ENCODE results near the gene GRM2. TPM values are rescaled to one million over a fixed set of nuclear protein-coding genes. Genes with fewer than 3 reads are reported as not detected.

GRM2 gene
- total RNA-seq, 1 donor from 2014 or later = not detected

DNA sequence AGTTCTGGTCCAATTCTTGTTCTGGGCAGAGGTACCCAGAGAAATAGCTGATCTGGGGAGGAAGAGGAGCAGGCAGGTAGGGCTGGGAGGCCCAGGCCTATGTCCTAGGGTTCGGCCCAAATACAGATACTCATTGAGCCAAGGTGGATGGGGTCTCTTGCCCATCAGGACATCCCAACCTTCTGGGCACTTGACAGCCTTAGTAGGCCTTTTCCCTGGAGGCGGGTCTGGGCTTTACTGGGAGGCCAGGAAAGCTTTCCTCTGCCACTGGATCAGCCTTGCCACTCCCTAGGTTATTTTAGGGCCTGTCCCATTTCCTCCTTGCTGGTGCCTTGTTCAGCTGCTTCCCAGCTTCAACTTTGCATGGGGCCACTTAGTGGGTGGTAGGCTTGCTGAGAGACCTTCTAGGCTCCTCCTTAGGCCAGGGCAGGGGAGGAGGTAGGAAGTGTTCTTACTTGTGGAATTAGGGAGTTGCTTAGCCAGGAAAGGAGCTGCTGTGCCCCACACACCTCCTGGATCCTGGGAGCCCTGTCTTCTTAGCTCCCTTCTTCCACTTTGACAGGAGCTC lies 26.1 kb upstream of the GRM2 start:
- H3K27ac ChIP-seq = peak overlapping the region in 1 of 2 donors; percentile 19
- H3K4me1 ChIP-seq = peaks cover 0 to 3% of the 10 kb centered on the region in 2 donors
- no peaks in the 10 kb centered on the region for H3K9me3 ChIP-seq
- H3K27me3 ChIP-seq = no peaks in the 10 kb centered on the region
- H3K36me3 ChIP-seq = peaks cover 5 to 26% of the 10 kb centered on the region in 2 donors
- H3K4me3 ChIP-seq = no peak overlapping the region
- TF ChIP-seq, protein P1, sequence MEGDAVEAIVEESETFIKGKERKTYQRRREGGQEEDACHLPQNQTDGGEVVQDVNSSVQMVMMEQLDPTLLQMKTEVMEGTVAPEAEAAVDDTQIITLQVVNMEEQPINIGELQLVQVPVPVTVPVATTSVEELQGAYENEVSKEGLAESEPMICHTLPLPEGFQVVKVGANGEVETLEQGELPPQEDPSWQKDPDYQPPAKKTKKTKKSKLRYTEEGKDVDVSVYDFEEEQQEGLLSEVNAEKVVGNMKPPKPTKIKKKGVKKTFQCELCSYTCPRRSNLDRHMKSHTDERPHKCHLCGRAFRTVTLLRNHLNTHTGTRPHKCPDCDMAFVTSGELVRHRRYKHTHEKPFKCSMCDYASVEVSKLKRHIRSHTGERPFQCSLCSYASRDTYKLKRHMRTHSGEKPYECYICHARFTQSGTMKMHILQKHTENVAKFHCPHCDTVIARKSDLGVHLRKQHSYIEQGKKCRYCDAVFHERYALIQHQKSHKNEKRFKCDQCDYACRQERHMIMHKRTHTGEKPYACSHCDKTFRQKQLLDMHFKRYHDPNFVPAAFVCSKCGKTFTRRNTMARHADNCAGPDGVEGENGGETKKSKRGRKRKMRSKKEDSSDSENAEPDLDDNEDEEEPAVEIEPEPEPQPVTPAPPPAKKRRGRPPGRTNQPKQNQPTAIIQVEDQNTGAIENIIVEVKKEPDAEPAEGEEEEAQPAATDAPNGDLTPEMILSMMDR (IDR thresholded peaks at IDR 0.05) = no peak
- intact Hi-C loops (cut with DNase I) = no loop called here
- no peak for DNase-seq (ENCODE audit: low spot score in 2 of 2)

DNA sequence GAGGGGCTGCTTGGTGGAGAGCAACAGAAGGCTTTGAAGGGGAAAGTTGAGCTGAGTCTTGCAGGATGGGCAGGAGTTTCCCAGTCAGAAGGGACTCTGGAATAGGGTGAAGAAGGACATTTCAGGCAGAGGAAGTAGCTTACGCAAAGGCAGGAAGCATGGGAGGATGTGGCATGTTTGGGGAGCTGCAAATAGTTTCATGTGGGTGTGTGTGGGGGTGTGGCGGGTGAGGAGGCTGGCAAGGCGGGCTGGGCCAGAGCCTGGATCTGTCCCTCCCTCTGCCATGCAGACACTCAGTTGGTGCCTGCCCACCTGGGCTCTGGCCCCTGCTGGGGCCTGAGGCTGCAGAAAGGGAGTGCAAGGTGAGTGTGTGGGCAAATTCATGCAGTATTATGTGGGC lies 25.4 kb upstream of the GRM2 start:
- Histone ChIP-seq H3K27ac (no peak overlapping the region), H3K36me3 (peaks cover 6 to 27% of the 10 kb centered on the region in 2 donors)

DNA sequence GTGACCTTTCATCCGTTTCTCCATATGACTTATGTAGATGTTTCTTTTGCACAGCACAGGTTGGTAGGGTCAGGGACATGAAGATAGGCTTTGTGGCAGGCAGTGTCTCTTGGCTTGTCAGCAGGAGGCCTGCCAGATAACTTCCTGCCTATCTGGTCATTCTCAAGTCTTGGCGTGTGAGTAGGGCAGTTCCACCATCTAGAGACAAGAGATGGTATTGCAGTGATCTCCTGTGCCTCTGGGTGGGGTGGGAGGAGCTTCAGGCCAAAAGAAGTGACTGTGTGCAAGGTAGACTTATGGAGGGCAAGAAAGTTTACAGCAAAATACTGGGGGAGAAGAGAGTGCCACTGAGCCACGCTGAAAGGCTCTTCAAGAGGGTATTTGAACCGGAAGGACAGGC lies 24.8 kb upstream of the GRM2 start:
- Histone ChIP-seq H3K4me3 (no peak overlapping the region), H3K36me3 (peaks cover 8 to 27% of the 10 kb centered on the region in 2 donors), H3K27me3 (no peaks in the 10 kb centered on the region), H3K9me3 (no peaks in the 10 kb centered on the region), H3K27ac (no peak overlapping the region), H3K4me1 (peaks cover 0 to 3% of the 10 kb centered on the region in 2 donors)
- intact Hi-C loops (cut with DNase I) = loop anchor here (1.0 kb wide), 1 partner anchor 180 kb away; no protein-coding TSS in a partner anchor
- TF ChIP-seq, protein P1 (IDR thresholded peaks at IDR 0.05) = peak; percentile 47 to 58 (median 49)
- peak in 1 of 2 donors; percentile 76 for DNase-seq (ENCODE audit: low spot score in 2 of 2)

More for the DNA sequence above, 25.4 kb upstream of the GRM2 start:
- no peak overlapping the region for H3K4me3 ChIP-seq
- H3K27me3 ChIP-seq = no peaks in the 10 kb centered on the region
- TF ChIP-seq, protein P1 (IDR thresholded peaks at IDR 0.05) = no peak
- no peaks in the 10 kb centered on the region for H3K9me3 ChIP-seq
- peaks cover 0 to 3% of the 10 kb centered on the region in 2 donors for H3K4me1 ChIP-seq
- intact Hi-C loops (cut with DNase I) = no loop called here
- no peak for DNase-seq (ENCODE audit: low spot score in 2 of 2)

DNA sequence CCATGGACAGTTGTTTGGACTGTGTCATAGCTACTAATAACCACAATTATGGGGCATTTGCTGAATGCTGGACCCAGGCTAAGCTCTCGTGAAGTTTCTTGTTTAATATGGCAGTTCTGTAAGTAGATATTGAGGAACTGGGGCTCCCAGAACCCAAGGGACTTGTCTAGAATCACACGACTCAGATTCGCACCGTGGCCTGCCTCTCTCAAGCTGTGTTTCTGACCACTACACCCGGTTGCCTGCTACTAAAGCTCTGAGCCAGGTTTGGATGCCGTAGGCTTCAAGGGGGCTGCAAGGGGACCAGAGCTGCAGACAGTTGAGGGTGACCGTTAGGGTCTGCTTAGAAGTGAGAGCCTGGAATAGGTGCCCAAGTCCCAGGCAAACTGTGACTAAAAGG lies 24.3 kb upstream of the GRM2 start:
- intact Hi-C loops (cut with DNase I) = loop anchor here (1.0 kb wide), 1 partner anchor 180 kb away; no protein-coding TSS in a partner anchor
- H3K36me3 ChIP-seq = peaks cover 8 to 29% of the 10 kb centered on the region in 2 donors
- no peak for DNase-seq (ENCODE audit: low spot score in 2 of 2)

DNA sequence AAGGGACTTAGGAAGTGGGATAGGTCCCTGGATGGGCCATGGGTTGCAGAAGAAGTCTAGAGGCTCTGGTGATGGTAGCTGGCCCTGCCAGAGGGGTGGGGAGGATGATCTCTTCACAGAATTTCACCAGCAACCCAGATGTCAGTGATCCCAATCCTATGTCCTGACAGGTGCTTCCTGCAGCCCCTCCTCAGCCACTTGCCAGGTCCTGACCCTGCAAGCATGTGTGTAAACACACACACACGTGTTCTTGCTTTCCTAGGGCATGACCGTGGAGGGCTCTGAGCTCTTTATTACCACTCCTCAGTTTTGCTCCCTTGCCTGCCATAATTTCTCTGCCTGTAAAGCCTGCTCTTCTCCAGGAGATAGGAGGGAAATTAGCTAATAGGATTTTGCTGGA lies 23.3 kb upstream of the GRM2 start:
- peaks cover 0 to 3% of the 10 kb centered on the region in 2 donors for H3K4me1 ChIP-seq
- no peak overlapping the region for H3K27ac ChIP-seq
- no peak for DNase-seq (ENCODE audit: low spot score in 2 of 2)
- no peaks in the 10 kb centered on the region for H3K9me3 ChIP-seq
- TF ChIP-seq, protein P1 (IDR thresholded peaks at IDR 0.05) = no peak
- intact Hi-C loops (cut with DNase I) = no loop called here
- peaks cover 14 to 23% of the 10 kb centered on the region in 2 donors for H3K36me3 ChIP-seq
- no peak overlapping the region for H3K4me3 ChIP-seq
- no peaks in the 10 kb centered on the region for H3K27me3 ChIP-seq

More for the DNA sequence above, 24.3 kb upstream of the GRM2 start:
- Histone ChIP-seq H3K27ac (no peak overlapping the region), H3K27me3 (no peaks in the 10 kb centered on the region), H3K4me3 (no peak overlapping the region), H3K4me1 (peaks cover 0 to 3% of the 10 kb centered on the region in 2 donors), H3K9me3 (no peaks in the 10 kb centered on the region)
- TF ChIP-seq, protein P1 (IDR thresholded peaks at IDR 0.05) = no peak
